Astrocyte of the cerebellum (primary cell): ENCODE data around the gene TULP3.
A peak's percentile ranks its signal among the peaks of the same experiment; 100 is the strongest.

ENCODE experiments used
- DNase-seq: peaks from one replicate; pipeline ENCODE4 v3.0.0-alpha.2; 2011; ENCODE audit warnings: low read depth
- H3K4me3 ChIP-seq: 2 replicates; pipeline ENCODE4 v1.5.1; 2011; ENCODE audit warnings: mild to moderate bottlenecking, low read depth, low read length, moderate library complexity
- CTCF ChIP-seq: IDR thresholded peaks from 2 replicates; pipeline ENCODE4 v1.5.1; 2012; ENCODE audit warnings: low read length, low read depth, moderate library complexity, mild to moderate bottlenecking; ENCODE audit errors: missing control alignments
- in situ Hi-C: cut with HindIII; loops from 2 replicates; pipeline ENCODE4 v1.10.0; 2017; ENCODE audit warnings: low sequenced_read_pairs

The TULP3 gene

GRCh38 chr12:2890388-2891239 is at the start of gene TULP3:
Gene TULP3 (plus strand): TSS chr12:2890891. CDS start chr12:2890948, 57 bp downstream.
- DNase-seq: peak; percentile 94
- no peak for TF ChIP-seq CTCF
- in situ Hi-C loops: no loop called here
- H3K4me3 ChIP-seq: peak within 1 kb of the TSS; percentile 79

- TF ChIP-seq CTCF: no peak
- H3K4me3 ChIP-seq: no peak overlapping the region
Observed at GRCh38 chr12:2841056-2841650, 49.5 kb upstream of the TULP3 start.

GRCh38 chr12:2842948-2843347 is 47.7 kb upstream of the TULP3 start:
- no peak for TF ChIP-seq CTCF
- in situ Hi-C loops: no loop called here
- no peak overlapping the region for H3K4me3 ChIP-seq
- no peak for DNase-seq

More at GRCh38 chr12:2841056-2841650, 49.5 kb upstream of the TULP3 start:
- DNase-seq: no peak
- in situ Hi-C loops: no loop called here

GRCh38 chr12:2844786-2845185 is 45.9 kb upstream of the TULP3 start:
- in situ Hi-C loops: no loop called here
- no peak overlapping the region for H3K4me3 ChIP-seq
- TF ChIP-seq CTCF: no peak
- DNase-seq: no peak

GRCh38 chr12:2845280-2845679 is 45.4 kb upstream of the TULP3 start:
- no peak for DNase-seq
- TF ChIP-seq CTCF: no peak
- no peak overlapping the region for H3K4me3 ChIP-seq
- in situ Hi-C loops: no loop called here

- DNase-seq: no peak
- H3K4me3 ChIP-seq: no peak overlapping the region
- in situ Hi-C loops: no loop called here
- TF ChIP-seq CTCF: no peak
Observed at GRCh38 chr12:2851931-2852330, 38.8 kb upstream of the TULP3 start.
